HL-60/S4 treated with phorbol 12-myristate 13-acetate at 8.2 ng/mL for 4 days and 3 days (cell line): ENCODE data around the gene NUMBL.

Source experiments
- in situ Hi-C: fragments of 300-500 bp; cut with MboI; formaldehyde crosslinking; loops from 2 replicates; pipeline ENCODE4 v1.15.0; 2022; ENCODE audit warnings: low sequenced_read_pairs

Gene NUMBL

DNA sequence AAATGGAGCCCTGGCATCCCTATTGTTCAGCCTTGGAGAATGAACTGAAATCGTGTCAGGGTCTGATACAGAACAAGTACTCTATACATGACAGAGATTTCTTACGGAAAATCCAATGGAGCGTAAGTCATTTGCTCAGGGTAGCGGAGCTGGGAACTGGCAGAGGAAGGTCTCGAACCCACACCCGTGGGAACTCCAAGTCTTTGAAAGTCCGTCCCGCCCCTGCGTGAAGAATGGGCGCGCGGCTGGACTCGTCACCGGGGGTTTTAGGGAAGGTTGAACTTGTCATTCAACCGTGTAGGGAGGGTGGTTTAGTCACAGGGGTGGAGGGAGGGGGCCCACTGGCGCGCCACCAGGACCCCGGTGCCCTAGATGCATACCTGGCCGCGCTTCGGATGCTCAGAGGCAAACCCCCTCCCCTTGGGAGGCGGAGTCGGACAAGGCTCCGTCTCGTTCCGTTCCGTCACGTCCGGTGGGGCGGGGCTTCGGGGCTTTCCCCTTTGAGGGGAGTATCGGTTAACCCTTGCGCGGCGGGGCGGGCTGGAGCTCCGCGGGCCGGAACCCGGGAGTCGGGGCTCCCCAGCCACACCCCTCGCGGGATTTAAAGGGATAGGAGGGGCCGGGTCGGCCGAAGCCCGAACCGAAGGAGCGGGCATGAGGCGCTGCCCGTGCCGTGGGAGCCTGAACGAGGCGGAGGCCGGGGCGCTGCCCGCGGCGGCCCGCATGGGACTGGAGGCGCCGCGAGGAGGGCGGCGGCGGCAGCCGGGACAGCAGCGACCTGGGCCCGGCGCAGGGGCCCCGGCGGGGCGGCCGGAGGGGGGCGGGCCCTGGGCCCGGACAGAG lies 26.3 kb upstream of the NUMBL start, which contains the start of the genes COQ8B and ITPKC:
COQ8B (minus strand) TSS at position 405 of the 843 bp plus-strand sequence. CDS start 2,254 bp downstream, outside the sequence.
ITPKC (plus strand) TSS at position 631 of the 843 bp plus-strand sequence; CDS start at position 655, 24 bp downstream.
- in situ Hi-C loops = no loop called here

DNA sequence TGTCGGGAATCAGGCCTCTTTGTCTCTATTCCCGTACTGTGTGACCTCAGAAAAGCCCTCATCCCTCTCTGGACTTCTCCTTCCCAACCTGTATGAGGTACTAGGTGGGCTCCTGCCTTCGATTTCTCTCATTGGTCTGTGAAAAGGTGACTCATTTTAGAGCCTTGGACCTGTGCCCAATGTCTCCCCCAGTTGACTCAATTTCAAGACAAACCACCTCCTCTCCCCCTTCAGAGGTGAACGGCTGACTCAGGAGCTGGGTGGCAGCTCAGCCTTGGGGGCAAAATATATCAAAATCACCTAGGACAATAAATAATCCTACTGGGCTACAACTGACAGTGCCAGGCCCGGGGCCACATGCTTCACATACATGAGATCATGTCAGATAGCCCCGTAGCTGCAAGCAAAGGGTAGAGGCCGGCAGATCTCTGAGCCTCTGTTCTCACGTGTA lies 25.6 kb upstream of the NUMBL start:
- in situ Hi-C loops = no loop called here

DNA sequence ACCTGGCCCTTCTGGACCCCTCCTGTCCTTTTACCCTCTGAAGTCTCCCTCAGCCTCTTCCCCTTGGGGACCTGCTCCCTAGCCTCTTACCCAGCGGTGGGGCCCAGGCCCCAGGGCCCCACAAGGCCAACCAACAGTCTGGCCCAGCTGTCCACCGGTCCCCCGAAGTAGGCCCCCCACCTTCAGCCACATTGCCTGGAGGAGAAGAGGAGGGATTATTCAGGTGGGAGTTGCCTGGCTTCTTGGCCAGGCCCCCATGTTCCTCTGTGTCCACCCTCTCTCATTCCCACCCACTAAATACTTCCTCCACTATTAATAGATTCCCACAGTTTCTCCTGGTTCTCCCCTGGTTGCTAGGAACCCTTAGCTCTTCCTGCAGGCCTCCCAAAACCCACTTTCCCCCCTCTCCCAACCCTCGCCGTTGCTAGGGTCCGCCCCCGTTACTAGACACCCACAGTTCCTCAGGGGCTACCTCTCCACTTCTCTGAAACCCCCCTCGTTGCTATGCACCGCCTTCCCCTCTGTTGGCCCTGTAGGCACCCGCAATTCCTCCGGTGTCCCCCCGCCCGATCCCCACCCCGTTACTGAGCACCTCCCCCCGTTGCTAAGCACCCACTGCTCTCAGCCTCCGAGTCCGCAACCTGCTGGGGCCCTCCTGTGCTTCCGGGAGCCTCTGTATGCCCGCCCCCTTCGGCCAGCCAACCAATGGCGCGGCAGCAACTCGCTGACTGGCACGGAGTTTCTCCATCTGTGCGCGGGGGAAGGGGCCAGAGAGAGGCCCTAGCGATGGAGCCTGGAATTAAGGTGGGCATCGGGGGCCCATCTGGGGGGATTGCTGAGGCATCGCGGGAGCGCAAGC lies 24.2 kb upstream of the NUMBL start:
- in situ Hi-C loops = no loop called here

DNA sequence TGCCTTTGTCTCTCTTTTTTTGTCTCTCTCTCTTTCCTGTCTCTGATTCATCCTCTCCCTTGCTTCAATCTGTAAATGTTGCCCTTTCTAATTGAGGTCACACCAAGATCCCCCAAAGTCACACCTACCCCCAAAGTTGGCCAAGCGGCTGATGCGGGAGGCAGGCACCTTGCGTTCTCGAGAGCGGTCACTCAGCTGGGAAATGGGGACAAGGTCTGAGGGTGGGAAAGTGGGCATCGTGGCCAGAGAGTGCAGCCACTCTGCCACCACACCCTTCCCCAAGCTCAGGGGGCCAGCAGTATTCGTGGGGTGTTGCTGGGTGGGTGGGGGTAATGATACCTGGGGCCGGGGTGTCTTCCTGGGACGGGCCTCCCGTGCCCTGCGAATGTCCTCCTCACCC lies 23.5 kb upstream of the NUMBL start:
- in situ Hi-C loops = no loop called here

DNA sequence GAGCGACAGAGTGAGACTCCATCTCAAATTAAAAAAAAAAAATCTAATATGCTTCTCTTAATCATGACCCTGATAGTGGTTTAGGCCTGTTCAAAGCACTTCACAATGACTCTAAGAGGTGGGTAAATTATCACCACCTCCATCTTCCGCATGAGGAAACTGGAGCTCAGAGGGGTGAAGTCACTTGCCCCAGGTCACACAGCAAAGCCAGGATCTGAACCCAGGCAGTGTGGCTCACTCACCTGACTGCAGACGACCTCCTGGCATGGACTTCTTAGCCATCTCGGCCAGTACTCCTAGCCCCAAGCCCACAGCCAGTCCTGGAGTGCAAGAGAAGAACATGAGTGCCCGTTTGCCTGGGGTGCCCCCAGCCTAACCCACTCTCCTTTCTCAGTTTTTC lies 19.4 kb upstream of the NUMBL start:
- in situ Hi-C loops = no loop called here

DNA sequence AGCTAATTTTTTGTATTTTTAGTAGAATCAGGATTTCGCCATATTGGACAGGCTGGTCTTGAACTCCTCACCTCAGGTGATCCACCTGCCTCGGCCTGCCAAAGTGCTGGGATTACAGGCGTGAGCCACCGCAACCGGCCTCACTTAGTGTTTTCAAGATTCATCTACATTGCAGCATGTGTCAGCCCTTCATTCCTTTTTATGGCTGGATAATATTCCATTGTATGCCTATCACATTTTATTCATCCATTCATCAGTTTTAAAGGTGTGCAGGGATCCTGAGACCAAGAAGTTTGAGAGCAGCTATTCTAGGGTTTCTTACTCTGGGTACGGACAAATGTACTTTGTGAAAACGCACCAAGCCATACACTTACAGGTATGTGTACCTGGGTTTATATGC lies 17.2 kb upstream of the NUMBL start:
- in situ Hi-C loops = no loop called here

DNA sequence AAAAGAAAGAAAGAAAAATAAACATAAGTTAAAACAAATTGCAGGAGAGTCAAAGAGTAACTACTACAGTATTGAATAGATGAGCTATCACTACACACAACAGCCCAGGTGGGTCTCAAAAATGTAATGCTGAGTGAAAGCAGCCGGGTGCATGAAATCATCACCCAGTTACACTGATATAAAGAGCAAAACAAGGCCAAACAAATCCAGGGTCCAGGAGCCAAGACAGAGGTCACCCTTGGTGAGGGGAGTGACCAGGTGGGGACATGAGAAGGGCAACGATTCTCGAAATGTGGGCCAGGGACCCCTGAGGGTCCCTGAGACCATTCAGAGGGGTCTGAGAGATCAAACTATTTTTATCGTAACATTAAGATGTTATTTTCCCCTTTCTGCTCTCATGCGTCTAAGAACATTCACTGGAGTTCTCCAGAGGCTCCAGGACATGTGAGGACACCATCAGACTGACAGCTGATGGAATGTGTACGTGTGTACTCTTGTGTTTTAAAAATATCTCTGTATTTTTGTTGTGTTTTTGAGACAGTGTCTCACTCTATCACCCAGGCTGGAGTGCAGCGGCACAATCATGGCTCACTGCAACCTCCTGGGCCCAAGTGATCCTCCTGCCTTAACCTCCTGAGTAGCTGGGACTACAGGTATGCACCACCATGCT lies 15.6 kb upstream of the NUMBL start:
- in situ Hi-C loops = no loop called here

DNA sequence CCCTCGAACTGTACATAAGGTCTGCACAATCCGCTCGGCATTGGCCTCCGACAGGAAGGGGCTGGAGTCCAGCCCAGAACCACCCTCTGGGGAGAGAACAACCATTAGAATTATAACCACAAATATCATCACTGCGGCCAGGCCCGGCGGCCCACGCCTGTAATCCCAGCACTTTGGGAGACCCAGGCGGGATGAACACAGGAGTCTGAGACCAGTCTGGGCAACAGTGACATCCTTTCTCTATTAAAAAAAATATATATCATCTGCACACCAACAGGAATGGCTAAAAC lies 14.9 kb upstream of the NUMBL start:
- in situ Hi-C loops = no loop called here

DNA sequence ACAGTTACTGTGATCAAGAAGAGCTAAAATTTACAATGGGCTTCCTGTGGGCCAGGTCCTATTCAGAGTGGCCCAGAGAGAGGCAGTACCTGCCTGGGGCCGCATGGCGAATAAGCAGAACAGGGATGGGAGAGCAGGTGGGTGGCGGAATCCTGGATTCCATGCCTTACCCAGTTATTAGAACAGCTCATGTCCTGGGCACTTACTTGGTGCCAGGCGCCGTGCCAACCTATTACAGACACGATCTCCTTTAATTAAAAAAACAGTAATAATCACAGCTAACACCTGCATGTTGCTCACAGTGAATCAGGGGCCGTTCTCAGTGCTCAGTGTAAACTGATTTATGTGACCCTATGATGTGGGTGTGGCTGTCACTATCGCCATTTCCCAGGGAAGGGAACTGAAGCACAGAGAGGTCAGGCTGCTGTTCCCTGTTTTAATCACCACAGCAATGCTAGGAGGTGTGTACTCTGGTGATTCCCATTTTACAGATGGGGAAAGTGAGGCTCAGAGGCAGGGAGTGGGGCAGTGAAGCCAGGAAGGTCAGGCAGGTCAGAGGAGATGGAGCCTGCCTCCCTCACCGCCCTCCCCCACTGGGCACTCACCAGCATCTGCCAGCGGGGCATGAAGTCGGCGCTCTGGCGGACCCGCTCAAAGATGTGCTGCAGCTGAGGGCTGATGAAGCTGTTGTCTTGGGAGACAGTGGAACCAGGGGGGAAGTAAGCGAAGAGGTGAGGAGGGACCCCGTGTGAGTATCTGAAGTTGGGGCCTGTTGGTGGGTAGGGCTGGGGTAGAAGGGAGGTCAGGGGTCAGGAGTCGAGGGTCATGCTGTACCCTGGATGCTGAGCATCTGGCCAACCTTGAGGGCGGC lies 14.3 kb upstream of the NUMBL start:
- in situ Hi-C loops = no loop called here

DNA sequence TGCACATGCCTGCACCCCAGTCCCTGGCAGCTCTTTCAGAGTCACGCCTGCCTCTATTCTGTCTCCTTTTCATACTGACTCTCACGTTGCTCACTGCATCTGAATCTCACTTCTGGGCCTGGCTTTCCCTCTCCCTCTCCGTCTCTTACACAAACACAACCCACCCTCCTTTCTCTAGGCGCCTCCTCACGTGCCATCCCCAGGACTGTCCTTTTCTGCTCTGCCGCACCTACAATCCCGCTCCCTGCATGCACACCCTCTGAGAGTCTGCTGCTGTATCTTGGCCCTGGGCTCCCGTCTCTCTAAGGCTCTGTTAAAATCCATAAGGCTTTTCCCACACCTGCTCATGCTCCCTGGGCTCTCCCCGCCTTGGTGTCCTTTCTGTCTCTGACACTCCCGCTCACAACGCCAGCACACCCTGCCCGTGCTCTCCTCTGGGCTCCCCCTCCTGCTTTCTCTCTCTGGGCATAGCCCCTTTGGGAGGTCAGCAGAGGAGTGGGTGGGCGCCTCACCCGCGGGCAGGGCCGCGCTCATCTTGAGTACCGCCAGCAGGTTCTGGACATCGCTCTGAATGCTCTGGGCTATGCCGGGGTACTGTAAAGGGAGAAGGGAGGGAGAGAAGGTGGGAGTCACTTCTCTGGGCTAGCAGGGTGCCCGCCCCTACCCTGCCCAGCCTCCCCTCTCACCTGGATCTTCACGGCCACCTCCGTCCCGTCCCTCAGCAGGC lies 12.7 kb upstream of the NUMBL start:
- in situ Hi-C loops = no loop called here

DNA sequence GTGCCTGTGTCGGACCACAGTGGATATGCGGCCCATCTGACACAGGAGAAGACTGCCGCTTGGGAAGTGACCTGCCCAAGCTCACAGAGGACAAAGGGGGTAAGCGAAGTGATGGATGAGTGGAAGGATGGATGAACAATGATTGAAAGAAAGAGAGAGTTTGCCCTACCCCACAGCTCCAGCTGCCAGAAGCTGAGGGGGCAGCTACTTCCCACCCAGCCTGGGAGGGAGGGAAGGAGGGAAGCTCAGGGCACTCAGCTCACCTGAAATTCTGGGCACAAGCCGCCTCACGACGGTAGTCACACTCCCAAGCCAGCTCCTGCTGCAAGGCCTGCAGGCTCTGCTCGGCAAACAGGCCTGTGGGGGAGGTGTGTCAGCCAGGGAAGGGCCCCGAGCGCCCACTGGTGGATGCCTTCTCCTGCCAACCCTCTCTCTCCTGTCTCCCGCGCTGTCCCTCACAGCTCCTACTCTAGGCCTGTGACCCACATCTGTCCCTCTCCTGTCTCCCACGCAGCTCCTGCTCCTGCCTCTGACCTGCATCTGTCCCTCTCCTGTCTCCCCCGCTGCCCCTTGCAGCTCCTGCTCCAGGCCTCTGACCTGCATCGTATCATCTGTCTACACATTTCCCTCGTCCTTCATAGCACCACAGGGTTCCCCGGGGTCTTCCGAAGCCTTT lies 12.0 kb upstream of the NUMBL start:
- in situ Hi-C loops = no loop called here

DNA sequence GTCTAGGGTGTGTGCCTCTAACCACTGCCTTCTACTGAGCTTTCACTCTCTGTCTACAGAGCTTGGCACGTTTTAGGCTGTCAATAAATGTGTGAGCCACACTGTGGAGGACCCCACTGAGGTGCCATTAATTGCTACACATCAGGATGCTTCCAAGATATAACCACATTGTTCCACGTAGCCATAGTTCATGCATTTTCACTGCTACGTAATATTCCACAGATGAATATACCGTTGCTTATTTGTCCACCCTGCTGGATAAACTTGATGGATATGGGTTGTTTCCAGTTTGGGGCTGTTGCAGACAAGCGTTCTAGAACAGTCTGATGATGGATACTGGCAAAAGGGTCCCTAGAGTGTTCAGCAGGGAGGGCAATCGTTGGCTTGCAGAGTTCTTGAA lies 11.3 kb upstream of the NUMBL start:
- in situ Hi-C loops = no loop called here

DNA sequence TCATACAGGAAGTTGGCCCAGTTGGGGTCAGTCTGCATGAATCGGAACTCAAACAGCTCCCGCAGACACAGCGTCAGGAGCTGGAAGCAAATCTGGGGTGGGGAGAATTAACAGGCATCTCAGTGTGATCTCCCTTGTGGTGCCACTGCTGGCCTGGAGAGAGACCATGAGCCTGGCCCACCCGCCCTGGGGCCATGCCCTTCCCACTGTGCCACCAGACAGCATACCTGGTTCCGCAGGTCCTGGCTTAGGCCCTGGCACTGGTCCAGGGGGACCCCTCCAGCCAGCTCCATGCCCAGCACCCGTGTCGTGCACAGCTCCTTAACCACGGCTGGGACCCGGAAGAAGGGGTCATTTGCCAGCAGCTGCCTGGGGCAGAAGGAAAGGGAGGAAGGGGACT lies 9.6 kb upstream of the NUMBL start:
- in situ Hi-C loops = no loop called here

DNA sequence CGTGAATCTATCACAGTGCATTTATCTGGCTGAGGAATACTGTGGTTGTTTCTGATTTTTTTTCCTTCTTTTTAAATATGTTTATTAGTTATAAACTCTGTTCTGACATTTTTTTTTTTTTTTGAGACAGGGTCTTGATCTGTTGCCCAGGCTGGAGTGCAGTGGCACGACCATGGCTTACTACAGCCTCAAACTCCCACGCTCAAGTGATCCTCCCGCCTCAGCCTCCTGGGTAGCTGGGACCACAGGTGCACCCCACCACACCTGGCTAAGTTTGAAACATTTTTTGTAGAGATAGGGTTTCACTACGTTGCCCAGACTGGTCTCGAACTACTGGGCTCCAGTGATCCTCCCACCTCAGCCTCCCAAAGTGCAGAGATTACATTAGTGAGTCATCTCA lies 6.6 kb upstream of the NUMBL start:
- in situ Hi-C loops = no loop called here

DNA sequence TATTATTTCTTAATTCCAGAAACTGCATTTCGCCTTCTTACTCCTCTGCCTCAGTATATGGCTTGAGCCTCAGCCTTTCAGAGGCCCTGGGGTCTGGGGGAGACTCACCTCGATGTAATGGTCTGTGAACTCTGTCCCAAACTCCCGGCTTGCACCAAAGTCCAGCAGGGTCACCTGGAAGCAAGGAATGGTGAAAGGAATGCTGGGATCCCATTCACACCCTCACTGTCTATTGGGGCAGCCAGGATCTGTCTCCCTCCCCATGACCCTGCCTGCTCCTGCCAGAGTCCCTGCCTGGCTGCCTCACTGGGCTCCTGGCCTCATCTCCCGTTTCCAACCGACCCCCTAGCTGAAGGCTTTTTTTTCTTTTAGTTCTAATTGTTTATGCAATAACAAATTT lies 5.4 kb upstream of the NUMBL start:
- in situ Hi-C loops = no loop called here

DNA sequence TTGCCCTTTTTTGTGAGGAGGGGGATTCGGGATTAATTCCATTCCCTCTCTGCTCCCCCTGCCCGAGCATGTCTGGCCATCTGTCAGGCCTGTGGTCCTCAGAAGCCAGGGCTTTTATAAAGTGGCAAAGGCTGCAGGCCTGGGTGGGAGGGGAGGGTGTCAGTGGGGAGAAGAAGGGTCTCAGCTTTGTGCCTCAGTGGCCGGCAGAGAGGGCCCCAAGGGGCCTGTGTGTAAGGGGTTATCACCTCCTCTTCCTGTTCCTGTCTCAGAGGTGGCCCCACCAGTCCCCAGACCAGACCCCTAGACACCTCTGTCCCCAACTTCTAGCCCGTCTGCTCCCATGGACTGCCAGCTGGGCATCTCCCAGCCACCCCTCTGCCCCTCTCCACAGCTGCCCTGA lies 3.4 kb upstream of the NUMBL start:
- in situ Hi-C loops = no loop called here

DNA sequence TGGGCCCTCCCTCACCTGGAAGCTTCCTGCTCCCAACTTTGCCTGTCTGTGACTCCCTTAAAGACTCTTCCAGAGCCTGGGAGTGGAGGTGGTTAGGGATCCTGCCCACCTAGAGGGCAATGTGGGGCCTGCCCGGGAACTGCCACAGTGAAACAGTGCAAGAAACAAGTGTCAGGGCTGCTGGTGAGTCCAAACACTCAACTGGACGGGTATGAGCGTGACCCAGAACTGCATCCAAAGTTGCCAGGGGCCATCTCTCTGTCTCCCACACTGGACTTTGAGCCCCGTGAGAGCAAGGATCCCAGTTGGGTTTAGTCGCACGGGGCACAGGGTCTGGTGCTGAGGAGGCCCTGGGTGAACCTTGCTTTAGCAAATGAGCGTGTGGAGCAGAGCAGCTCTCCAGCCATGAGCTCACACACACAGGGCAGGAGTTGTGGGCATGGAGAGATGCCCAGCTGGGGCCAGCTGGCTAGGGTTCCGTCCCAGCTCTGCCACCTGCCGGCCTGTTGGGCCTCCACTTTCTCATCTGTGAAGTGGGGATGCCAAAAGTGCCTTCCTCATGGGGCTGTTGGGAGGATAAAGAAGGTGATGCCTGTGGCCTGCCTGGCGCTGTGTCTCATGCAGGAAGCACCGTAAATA lies 2.8 kb upstream of the NUMBL start:
- in situ Hi-C loops = no loop called here

DNA sequence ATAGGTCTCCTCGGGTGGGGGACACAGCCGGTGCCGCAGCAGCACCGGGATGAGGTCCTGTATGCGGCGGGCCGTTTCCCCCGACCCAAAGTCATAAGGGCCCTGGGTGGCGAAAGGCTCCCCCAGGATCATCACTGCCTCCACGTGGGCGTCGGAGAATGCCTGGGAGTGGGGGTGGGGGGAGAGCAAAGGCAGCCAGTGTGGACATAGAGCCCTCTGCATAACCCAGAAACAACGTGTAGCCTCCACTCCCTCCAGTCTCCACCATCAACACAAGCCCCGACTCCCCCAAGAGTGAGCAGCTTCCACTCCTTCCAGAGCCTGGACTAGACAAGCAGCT lies 1.7 kb upstream of the NUMBL start:
- in situ Hi-C loops = no loop called here
